ENCODE results near the gene LMF2.

- TF ChIP-seq, protein P1, sequence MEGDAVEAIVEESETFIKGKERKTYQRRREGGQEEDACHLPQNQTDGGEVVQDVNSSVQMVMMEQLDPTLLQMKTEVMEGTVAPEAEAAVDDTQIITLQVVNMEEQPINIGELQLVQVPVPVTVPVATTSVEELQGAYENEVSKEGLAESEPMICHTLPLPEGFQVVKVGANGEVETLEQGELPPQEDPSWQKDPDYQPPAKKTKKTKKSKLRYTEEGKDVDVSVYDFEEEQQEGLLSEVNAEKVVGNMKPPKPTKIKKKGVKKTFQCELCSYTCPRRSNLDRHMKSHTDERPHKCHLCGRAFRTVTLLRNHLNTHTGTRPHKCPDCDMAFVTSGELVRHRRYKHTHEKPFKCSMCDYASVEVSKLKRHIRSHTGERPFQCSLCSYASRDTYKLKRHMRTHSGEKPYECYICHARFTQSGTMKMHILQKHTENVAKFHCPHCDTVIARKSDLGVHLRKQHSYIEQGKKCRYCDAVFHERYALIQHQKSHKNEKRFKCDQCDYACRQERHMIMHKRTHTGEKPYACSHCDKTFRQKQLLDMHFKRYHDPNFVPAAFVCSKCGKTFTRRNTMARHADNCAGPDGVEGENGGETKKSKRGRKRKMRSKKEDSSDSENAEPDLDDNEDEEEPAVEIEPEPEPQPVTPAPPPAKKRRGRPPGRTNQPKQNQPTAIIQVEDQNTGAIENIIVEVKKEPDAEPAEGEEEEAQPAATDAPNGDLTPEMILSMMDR (IDR thresholded peaks at IDR 0.05): no peak
- no peak for TF ChIP-seq POLR2A (IDR thresholded peaks at IDR 0.05)
Observed at GRCh38 chr22:50489363-50490243, 17.9 kb downstream of the LMF2 start.

Measured in body of pancreas (tissue), 4 donors.